ENCODE data around the gene ERFL.

Gene ERFL

GRCh38 chr19:41888926-41889325 is 39.3 kb downstream of the ERFL start:
- no peak for DNase-seq (ENCODE audit: extremely low read depth, low read depth)
- no peak for TF ChIP-seq CTCF (IDR thresholded peaks at IDR 0.05; ENCODE audit: low read depth, low read length, missing control alignments)
- no peak overlapping the region for H3K4me3 ChIP-seq (replicated peaks; ENCODE audit: low read depth, low read length)

DNA sequence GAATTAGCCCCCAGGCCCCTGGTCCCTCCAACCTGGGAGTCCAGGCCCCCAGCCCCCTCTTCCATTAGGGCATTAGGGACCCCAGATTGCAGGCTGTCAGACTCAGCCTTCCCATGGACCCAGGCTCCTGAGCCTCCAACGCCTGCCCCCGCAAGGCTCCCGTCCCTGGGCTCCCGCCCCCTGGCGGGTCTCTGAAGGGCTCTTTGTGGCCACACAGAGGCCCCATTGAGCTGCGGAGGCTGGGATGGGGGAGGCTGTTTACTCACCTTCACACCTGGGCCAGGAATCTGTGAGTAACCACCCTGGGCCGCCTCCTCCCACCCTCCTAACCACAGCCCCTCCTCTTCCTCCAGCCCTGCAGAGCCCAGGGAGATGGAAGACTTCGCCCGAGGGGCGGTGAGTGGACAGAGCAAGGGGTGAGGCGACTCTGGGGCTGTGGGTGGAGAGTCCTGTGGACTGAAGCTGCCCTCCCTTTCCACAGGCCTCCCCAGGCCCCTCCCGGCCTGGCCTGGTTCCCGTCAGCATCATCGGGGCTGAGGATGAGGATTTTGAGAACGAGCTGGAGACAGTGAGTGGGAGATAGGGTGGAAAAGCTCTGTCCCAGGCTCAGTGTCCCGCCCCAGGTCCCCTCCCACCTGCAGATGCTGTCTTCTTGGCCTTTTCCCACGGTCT is 40.4 kb downstream of the ERFL start:
- no peak for DNase-seq (ENCODE audit: extremely low read depth, low read depth)

GRCh38 chr19:41886761-41887710 is 41.2 kb downstream of the ERFL start:
- no peak for TF ChIP-seq CTCF (IDR thresholded peaks at IDR 0.05; ENCODE audit: low read depth, low read length, missing control alignments)
- no peak for DNase-seq (ENCODE audit: extremely low read depth, low read depth)
- no peak overlapping the region for H3K4me3 ChIP-seq (replicated peaks; ENCODE audit: low read depth, low read length)

More for the DNA sequence above, 40.4 kb downstream of the ERFL start:
- no peak overlapping the region for H3K4me3 ChIP-seq (replicated peaks; ENCODE audit: low read depth, low read length)
- no peak for TF ChIP-seq CTCF (IDR thresholded peaks at IDR 0.05; ENCODE audit: low read depth, low read length, missing control alignments)

DNA sequence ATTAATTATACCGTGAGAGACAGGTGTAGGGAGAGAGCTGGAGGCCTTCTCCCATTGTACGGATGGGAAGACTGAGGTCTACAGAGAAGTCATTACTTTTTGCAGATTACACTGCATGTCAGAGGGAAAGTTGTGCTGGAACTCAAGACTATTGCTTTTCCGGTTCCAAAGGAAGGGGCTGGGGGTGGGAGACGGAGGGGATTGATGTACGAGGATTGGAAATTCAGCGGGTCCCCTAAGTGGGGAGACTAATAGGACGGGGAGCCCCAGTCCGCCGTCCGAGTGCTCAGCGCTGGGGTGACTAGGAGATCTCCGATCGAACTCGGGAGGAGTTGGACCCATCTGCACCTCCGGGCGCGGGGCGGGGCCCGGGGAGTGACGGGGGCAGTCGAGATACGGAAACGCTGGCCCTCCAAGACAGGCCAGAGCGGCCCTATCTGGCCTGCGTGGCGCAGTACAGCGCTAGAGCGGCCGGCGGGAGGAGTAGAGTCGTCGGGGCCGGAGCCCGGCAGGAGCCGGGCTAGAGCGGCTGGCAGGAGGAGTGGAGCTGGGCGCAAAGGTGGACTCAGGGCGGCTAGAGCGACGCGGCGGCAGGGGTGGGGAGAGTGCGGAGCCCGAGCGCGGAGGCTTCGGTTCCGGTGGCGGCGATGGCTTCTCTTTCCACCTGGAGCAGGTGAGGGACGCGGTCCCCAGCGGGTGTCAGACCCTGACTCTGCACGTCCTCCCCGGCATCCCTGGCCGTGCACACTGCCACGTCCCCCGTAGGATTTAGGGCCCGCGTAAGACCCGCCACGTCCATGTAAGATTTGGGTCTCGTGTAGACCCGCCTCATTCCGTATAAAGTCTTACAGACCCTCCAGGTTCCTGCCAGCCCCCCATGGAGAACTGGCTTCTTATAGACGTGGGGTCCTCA is 44.2 kb downstream of the ERFL start:
- peak overlapping the region; percentile 82 for H3K4me3 ChIP-seq (replicated peaks; ENCODE audit: low read depth, low read length)
- no peak for TF ChIP-seq CTCF (IDR thresholded peaks at IDR 0.05; ENCODE audit: low read depth, low read length, missing control alignments)
- peak; percentile 71 for DNase-seq (ENCODE audit: extremely low read depth, low read depth)

- DNase-seq (ENCODE audit: extremely low read depth, low read depth) = no peak
- TF ChIP-seq CTCF (IDR thresholded peaks at IDR 0.05; ENCODE audit: low read depth, low read length, missing control alignments) = no peak
- H3K4me3 ChIP-seq (replicated peaks; ENCODE audit: low read depth, low read length) = peak overlapping the region; percentile 82
Observed at GRCh38 chr19:41883463-41883820, 44.8 kb downstream of the ERFL start.
